ENCODE measurements around the gene OCA2. TPM values are rescaled to one million over a fixed set of nuclear protein-coding genes. Genes with fewer than 3 reads are reported as not detected.

Gene OCA2
- total RNA-seq, 1 donor from 2014 or later: 0.26 TPM

- FAIRE-seq (no peak), DNase-seq (ENCODE audit: low read depth) (peak; percentile 79)
- H3K27me3 ChIP-seq (ENCODE audit: control insufficient read depth, insufficient read depth, low read length): no peaks in the 10 kb centered on the region
- H3K36me3 ChIP-seq (ENCODE audit: control insufficient read depth, insufficient read depth, low read length): no peaks in the 10 kb centered on the region
- no peak for TF ChIP-seq CTCF (IDR thresholded peaks at IDR 0.05; ENCODE audit: insufficient read depth, low read length, severe bottlenecking)
- no peak overlapping the region for H3K4me3 ChIP-seq (ENCODE audit: low read depth, low read length)
These were observed 213.9 kb downstream of the OCA2 start for GRCh38 chr15:27885201-27885600.

- H3K27me3 ChIP-seq (ENCODE audit: control insufficient read depth, insufficient read depth, low read length): no peaks in the 10 kb centered on the region
- DNase-seq (ENCODE audit: low read depth) (no peak), FAIRE-seq (no peak)
- no peaks in the 10 kb centered on the region for H3K36me3 ChIP-seq (ENCODE audit: control insufficient read depth, insufficient read depth, low read length)
- no peak overlapping the region for H3K4me3 ChIP-seq (ENCODE audit: low read depth, low read length)
- TF ChIP-seq CTCF (IDR thresholded peaks at IDR 0.05; ENCODE audit: insufficient read depth, low read length, severe bottlenecking): no peak
These were observed 214.4 kb downstream of the OCA2 start for GRCh38 chr15:27884726-27885125.

- FAIRE-seq (no peak), DNase-seq (ENCODE audit: low read depth) (peak; percentile 84)
- Histone ChIP-seq H3K4me3 (ENCODE audit: low read depth, low read length) (no peak overlapping the region), H3K27me3 (ENCODE audit: control insufficient read depth, insufficient read depth, low read length) (no peaks in the 10 kb centered on the region), H3K36me3 (ENCODE audit: control insufficient read depth, insufficient read depth, low read length) (no peaks in the 10 kb centered on the region)
- no peak for TF ChIP-seq CTCF (IDR thresholded peaks at IDR 0.05; ENCODE audit: insufficient read depth, low read length, severe bottlenecking)
These were observed 220.3 kb downstream of the OCA2 start for GRCh38 chr15:27878841-27879240.

GRCh38 chr15:27873828-27874227 is 225.3 kb downstream of the OCA2 start:
- no peak for TF ChIP-seq CTCF (IDR thresholded peaks at IDR 0.05; ENCODE audit: insufficient read depth, low read length, severe bottlenecking)
- Histone ChIP-seq H3K36me3 (ENCODE audit: control insufficient read depth, insufficient read depth, low read length) (no peaks in the 10 kb centered on the region), H3K27me3 (ENCODE audit: control insufficient read depth, insufficient read depth, low read length) (no peaks in the 10 kb centered on the region), H3K4me3 (ENCODE audit: low read depth, low read length) (no peak overlapping the region)
- FAIRE-seq (no peak), DNase-seq (ENCODE audit: low read depth) (no peak)

GRCh38 chr15:27873039-27873438 is 226.1 kb downstream of the OCA2 start:
- Histone ChIP-seq H3K36me3 (ENCODE audit: control insufficient read depth, insufficient read depth, low read length) (no peaks in the 10 kb centered on the region), H3K4me3 (ENCODE audit: low read depth, low read length) (no peak overlapping the region), H3K27me3 (ENCODE audit: control insufficient read depth, insufficient read depth, low read length) (no peaks in the 10 kb centered on the region)
- DNase-seq (ENCODE audit: low read depth): no peak
- no peak for TF ChIP-seq CTCF (IDR thresholded peaks at IDR 0.05; ENCODE audit: insufficient read depth, low read length, severe bottlenecking)
- no peak for FAIRE-seq

- Histone ChIP-seq H3K4me3 (ENCODE audit: low read depth, low read length) (no peak overlapping the region), H3K27me3 (ENCODE audit: control insufficient read depth, insufficient read depth, low read length) (no peaks in the 10 kb centered on the region), H3K36me3 (ENCODE audit: control insufficient read depth, insufficient read depth, low read length) (no peaks in the 10 kb centered on the region)
- no peak for TF ChIP-seq CTCF (IDR thresholded peaks at IDR 0.05; ENCODE audit: insufficient read depth, low read length, severe bottlenecking)
- FAIRE-seq (no peak), DNase-seq (ENCODE audit: low read depth) (no peak)
These were observed 226.8 kb downstream of the OCA2 start for GRCh38 chr15:27872355-27872754.
